Gastrocnemius medialis (tissue), 4 donors: ENCODE results near the gene HNF4A.

ENCODE experiments used
- CTCF ChIP-seq, 5 experiments: fragments of 450-650 bp in 3 of 5; fragments of 200-600 bp in 2 of 5; sonication (generic) in 2 of 5; IDR thresholded peaks in 4 of 5; conservative IDR thresholded peaks in 1 of 5; 1 replicate in 4 of 5; 2 replicates in 1 of 5; pipeline ENCODE4 v1.5.1; 2016 to 2019; ENCODE audit warnings: antibody characterized with exemption in 5 of 5, mild to moderate bottlenecking in 3 of 5, moderate library complexity in 3 of 5
- POLR2A ChIP-seq, 2 donors: fragments of 450-650 bp; IDR thresholded peaks; one replicate each; pipeline ENCODE4 v1.6.1; 2017; ENCODE audit warnings: antibody characterized with exemption in 2 of 2, mild to moderate bottlenecking in 2 of 2, moderate library complexity in 2 of 2

- no peak for TF ChIP-seq CTCF (IDR thresholded peaks at IDR 0.05 in 4 of 5, conservative IDR thresholded peaks at IDR 0.05 in 1 of 5)
- TF ChIP-seq POLR2A (IDR thresholded peaks at IDR 0.05), result no peak
These were observed 2.1 kb downstream of the HNF4A start for GRCh38 chr20:44357555-44358125.
